Activated naive CD4-positive, alpha-beta T cell treated with anti-CD3 and anti-CD28 coated beads, Interleukin-2, amount 50 U/mL, for 16 hours (primary cell): Measurements from ENCODE around the gene LIF.
"Not testable (repeated sequence)": the region's sequence is repeated elsewhere in the genome, so short reads cannot be mapped to it uniquely, and the experiment has no call there.

ENCODE experiments used
- DNase-seq: peaks from one replicate; pipeline ENCODE4 v3.0.0-alpha.2; 2020

Gene LIF

GRCh38 chr22:30241576-30242371 lies 4.8 kb downstream of the LIF start:
- DNase-seq = no peak

GRCh38 chr22:30240541-30241417 lies 5.8 kb downstream of the LIF start:
- DNase-seq = no peak

- DNase-seq = no peak
Measured at GRCh38 chr22:30239488-30240405, 6.8 kb downstream of the LIF start.

GRCh38 chr22:30238661-30239487 lies 7.7 kb downstream of the LIF start:
- no peak for DNase-seq

GRCh38 chr22:30238136-30238535 lies 8.4 kb downstream of the LIF start:
- DNase-seq = no peak

GRCh38 chr22:30236875-30237274 lies 9.7 kb downstream of the LIF start:
- DNase-seq = no peak

- DNase-seq = no peak
Measured at GRCh38 chr22:30235687-30236170, 10.8 kb downstream of the LIF start.

- no peak for DNase-seq
Measured at GRCh38 chr22:30234786-30235470, 11.6 kb downstream of the LIF start.

GRCh38 chr22:30234325-30234724 lies 12.2 kb downstream of the LIF start:
- not testable (repeated sequence) for DNase-seq

GRCh38 chr22:30233582-30233981 lies 13.0 kb downstream of the LIF start:
- DNase-seq = no peak

- no peak for DNase-seq
Measured at GRCh38 chr22:30232716-30233218, 13.8 kb downstream of the LIF start.

- no peak for DNase-seq
Measured at GRCh38 chr22:30230787-30231461, 15.6 kb downstream of the LIF start.

- DNase-seq = no peak
Measured at GRCh38 chr22:30230330-30230729, 16.2 kb downstream of the LIF start.

GRCh38 chr22:30228509-30229359 lies 17.8 kb downstream of the LIF start:
- DNase-seq = no peak

GRCh38 chr22:30227438-30228228 lies 18.9 kb downstream of the LIF start:
- DNase-seq = no peak

- no peak for DNase-seq
Measured at GRCh38 chr22:30226192-30226832, 20.2 kb downstream of the LIF start.

- DNase-seq = no peak
Measured at GRCh38 chr22:30225220-30225927, 21.2 kb downstream of the LIF start.
